GM19193 (cell line): ENCODE results near the gene CCDC33.

Experiments used
- POLR2A ChIP-seq: IDR thresholded peaks from 4 replicates; pipeline ENCODE4 v1.6.1; 2011; ENCODE audit not compliant: insufficient read depth, insufficient read length; ENCODE audit errors: extremely low read depth

Gene CCDC33

DNA sequence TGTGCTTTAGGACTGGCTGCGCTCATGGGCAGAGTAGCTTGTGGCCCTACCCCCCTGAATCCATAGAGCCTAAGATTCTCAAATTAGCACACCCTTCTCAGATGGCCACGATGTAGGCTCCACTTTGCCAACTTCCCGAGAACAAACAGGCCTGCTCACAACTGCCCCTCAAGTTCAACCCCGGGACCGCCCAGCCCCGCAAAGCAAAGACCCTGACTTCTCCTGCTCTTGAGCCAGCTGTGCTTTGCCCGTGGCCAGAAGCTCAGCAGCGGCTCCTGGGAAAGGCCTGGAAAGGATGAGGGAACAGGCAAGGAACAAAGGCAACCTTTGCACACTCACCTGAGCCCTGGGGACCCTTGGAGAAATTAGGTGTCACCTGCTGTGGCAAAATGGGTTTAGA is 99.3 kb downstream of the CCDC33 start:
- TF ChIP-seq POLR2A = no peak

DNA sequence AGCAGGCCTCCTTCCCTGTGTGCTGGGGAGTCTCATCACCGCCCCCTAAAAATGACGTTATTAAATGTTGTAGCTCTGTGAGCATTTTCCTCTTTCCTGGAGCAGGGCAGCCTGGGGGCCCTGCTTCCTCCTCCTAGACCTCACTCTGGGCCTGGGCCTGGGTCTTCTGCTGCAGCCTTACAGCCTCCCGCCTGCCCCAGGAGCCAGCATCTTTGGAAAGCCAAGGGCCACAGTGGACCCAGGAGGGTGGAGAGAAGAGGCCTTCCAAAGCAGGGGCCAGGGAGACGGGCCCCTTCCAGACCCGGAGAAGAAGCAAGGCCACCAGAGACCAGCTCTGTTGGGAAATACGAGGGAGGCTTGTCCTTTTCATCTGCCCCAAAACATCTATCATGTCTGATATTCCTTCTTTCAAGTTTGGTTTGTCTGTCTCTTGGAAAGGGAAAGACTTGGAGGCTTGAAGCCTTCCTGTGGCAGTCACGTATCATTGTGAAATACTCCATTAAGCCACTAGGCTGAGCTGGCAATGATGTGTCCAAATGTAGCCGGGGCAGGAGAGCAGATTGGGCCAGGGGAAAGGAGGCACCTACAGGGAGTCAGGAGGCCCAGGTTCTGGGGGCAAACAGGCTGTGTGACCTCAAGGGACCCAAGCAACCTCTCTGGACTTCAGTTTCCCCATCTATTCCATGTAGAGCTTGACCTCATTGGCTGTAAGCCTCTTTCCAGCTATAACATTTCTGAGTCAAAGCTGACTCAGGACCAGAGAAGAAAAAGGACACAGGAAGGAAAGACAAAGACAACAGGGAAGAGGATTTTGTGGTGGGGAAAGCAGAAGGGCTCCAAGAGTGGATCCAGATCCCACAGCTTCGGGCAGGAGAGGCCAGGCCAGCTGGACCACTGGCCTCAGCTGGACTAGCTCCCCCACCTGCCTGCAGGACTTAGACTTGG is 100.2 kb downstream of the CCDC33 start:
- TF ChIP-seq POLR2A = no peak

DNA sequence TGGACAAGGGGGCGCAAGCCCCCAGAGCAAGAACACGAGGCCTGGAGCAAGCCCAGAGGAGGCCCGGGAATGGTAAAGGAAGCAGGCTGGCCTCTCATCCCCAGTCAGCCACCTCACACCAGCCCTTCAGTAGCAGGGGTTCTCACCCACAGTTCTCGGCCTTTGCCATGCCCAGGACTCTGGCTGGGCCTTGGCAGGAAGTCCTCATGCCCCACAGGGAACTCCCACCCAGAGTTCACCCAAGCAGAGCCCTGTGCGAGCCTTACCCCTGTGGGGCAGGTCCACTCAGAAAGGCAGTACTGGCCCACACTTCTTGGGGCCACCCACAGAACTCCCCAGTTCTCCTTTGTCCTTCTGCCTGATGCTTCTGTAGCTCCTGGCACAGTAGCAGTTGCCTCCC is 101.0 kb downstream of the CCDC33 start:
- TF ChIP-seq POLR2A = no peak

DNA sequence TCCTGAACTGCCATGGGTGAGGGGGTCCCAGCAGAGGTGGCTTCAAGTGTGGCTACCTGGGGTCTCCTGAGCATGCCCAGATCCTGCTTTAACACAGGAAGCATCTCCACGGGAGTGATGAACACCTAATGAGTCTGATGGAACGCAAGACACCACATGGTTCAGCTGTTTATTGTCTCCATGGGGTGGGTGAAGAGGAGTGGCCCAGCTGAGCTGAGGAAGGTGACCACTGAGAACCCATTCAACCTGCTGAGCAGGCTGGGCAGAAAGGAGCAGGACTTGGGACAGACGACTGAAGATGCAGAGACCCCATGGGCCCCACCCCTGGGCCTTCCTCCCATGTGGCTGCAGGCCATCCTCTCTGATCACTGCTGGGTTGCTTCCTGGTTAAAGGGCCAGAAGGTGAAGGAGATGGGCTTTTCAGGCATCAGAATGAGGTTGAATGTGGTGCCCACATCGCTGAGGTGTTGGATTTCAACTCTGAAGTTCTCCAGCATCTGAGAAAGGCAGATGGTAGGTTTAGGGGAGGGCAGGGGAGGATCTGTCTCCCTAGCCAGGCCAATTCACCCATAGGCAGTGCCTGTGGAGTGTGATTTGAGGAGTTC is 101.6 kb downstream of the CCDC33 start:
- no peak for TF ChIP-seq POLR2A

DNA sequence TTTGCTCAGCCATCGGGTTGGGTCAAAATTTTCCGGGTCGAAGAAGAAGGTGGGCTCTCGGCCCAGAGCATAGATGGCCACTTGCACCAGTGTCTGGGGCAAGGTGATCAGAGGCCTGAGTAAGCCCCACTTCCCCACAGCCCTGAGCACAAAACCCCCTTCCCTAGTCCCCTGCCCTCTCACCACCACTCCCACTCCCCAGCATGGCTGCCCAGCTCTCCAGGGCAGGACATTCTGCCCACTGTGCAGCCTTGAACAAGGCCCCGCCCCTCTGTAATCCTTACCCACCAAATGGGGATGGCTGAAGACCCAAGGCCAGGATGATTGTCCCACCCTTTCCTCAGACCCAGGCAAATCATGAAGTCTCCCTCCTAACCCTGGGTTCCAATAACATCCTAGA is 102.5 kb downstream of the CCDC33 start:
- no peak for TF ChIP-seq POLR2A

DNA sequence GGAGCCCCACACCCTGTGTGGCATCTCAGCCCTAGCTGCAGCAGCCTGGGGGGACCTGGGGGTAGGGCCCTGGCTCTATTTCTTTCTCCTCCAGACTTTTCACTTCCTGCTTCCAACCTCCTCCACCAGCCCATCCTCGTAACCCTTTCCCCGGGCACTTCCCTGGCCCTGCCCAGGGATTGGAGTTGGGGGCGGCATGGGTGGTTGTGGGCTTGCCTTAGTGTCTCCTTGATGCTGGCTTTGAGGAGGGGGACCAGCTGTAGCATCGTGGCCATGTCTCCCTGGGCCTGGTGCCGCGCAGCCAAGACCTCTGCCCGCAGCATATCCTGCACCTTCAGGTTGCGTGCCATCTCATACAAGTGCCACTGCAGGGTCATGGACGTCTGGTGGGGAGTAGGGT is 103.2 kb downstream of the CCDC33 start:
- no peak for TF ChIP-seq POLR2A

DNA sequence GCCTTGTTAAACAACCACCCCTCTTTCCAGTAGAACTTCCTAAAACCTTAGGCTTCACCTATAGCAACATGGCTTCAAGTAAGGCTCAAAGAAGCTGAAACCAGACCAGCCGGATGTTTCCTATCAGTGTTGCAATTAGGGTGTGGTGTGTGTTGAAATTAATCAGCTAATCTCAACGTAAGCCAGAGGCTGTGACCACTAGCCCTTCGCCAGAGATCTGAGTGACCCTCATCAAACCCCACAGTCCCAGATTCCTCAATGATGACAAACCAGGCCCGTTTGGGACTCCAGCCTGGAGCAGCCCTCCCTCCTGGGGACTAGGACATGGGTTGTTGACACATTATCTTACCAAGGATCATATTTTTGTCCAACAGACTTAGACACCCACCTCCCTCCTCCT is 104.0 kb downstream of the CCDC33 start:
- no peak for TF ChIP-seq POLR2A

DNA sequence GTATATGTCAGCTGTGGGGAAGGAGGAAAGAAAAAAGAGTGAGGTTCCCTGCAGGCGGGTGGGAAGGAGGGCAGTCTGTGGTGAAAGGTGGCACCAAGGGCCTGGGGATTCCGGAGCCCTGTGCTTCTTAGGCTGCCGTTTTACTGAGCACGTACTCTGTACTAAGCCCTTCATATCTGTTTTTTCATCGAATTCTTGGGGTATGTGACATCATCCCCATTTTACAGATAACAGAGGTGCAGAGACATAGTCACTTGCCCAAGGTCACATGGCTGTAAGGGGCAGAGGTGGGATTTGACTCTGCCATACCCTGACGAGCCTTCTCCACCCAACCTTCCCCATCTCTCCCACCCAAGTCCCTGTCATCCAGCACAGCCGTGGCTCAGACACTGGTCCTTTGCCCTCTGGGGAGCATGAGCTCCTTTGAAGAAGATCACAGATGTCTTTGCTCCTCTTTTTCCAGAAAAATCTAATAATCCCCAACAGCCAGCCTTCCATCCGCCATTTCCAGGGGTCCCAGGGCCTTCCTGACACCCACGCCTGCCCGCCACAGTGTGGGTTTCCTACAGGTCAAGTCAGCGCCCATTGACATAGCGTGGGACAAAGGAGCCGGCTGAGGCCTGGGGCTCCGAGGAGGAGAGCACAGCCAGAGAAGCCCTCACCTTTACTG is 107.1 kb downstream of the CCDC33 start:
- TF ChIP-seq POLR2A = no peak

DNA sequence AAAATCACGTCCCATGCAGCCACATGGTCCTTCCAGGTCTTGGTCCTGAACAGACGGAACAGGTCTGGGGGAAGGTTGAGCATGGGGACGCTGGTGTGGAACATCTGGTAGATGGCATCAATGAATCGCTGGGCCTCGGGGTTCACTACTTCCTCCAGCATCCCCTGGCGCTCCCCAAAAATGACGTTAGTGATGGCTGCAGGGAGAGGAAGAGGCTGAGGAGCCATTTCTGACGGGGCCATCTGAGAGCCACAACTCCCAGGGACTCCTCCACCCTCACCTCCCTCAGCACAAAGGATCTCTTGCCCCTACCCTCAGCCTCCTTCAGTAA is 107.6 kb downstream of the CCDC33 start:
- TF ChIP-seq POLR2A = no peak

DNA sequence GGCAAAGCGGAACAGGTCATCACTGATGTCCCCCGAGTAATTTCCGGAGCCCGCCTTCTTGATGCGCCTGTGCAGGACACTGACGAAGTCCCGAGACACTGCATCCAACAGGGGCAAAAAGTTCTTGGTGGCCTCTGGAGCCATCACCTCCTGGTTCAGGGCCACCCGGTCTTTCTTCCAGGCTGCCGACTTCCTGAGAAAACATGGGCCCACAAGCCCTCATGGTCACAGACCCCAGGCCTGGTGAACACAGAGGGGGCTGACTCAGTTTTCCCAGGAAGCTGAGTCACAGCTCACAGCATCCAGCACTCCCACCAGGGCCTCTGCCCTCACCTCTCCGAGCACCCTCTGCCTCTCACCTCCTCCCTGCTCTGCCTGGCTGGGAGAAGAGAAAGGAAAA is 108.9 kb downstream of the CCDC33 start:
- no peak for TF ChIP-seq POLR2A

DNA sequence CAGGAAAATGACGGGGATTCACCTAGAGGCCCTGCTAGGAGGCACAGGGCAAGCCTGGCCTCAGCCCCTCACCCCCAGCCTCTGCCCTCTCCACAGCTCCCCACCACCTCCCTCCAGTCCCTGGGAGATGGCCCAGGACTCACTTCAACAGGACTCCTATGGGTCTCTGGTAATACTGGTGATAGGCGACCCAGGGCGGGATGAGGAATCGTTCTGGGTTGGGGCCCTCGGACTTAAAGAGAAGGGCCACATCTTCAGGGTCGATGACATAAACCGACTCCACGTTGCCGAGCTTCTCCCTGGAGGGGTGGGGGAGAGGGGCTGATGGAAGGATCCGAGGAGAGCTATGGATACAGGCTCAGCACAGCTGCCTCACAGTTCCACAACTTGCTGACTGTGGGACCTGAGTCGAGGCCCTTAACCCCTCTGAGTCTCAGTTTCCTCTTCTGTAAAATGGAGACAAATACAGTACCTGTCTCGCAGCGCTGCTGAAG is 111.7 kb downstream of the CCDC33 start:
- TF ChIP-seq POLR2A = no peak

DNA sequence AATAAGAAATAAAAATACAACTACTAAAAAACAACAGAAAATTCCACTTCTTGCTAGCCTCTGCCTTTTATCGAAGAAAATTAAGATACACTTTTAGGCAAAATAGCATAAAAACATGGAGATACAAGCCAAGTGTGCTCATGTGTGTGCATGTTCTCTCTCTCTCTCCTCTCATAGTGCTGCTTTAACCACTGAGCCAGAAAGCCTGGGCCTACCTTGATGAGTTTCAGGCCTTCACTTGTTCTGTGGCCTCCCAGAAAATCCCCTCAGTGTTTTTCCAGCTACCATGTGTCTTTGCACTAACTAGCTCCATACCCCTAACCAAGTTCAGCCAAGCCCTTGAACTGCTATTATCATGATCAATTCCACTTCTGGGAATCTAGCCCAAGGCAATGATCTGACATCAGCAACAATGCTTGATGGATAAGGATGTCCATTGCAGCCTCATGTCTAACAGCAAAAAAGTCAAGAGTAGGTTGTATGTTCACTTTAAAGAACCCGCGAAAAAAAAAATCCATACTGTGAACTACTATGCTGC is 113.2 kb downstream of the CCDC33 start:
- no peak for TF ChIP-seq POLR2A

DNA sequence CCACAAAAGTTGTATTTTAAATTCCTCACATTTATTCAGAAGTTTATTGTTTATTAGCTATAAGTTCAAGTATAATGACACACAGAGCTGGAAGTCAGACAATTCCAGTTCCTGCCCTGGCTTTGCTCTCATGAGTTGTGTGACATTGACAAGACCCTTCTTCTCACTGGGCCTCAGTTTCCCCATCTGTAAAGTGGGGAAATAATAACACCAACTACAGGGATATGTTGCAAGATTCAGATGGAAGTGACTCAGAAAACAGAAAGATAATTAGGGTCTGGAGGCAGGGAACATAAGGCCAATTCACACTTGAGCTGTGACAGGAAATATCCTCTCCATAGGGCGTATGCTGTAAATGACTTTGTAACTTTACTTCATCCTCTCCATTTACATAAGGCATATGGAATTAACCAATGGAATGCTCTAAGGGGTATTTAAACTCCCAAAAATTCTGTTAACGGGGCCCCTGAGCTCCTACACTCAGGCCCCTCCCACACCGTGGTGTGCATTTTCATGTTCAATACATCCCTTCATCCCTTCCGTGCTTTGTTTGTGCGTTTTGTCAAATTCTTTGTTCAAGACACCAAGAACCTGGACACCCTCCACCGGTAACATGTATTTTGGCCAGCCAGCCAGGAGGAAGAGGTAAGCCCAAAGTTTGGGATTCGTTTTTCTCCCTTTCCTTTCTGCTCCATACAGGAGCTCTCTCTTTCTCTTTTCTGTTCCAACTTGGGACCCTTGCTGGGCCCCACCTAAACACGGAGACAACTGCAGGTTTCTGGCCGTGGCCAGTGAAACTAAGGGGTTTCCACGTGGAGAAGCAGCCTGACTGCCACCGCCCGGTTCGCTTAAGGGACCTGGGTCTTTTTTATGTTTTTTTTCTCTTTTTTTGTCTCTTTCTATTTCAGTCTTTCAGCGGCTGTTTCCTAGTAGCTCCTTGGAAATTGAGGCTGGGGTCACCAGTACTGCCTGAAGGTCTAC is 114.5 kb downstream of the CCDC33 start:
- TF ChIP-seq POLR2A = no peak

DNA sequence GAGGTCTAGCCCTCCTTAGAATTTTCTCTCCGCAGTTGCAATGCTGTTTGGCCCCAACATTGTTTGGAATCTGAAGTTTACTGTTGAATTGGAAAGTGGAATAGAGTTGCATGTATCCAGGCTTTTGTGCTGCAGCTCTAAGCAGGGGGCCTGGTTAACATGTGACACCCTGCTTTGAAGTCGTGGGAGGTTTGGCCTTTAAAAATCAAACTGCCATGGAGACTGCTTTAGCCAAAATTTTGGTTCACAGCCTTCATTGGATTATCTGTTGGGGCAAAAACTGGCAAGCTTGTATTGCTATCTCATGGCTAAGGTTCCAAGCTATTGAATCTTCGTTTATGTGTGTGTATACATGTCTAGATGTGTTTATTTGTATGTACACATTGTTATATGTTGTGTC is 115.5 kb downstream of the CCDC33 start:
- no peak for TF ChIP-seq POLR2A
